Activated T-cell treated with anti-CD3 and anti-CD28 coated beads for 48 hours (primary cell): ENCODE data around the gene FGF3.

ENCODE experiments used
- DNase-seq: peaks from one replicate; pipeline ENCODE4 v3.0.0-alpha.2; 2020; ENCODE audit warnings: low read depth

The FGF3 gene

DNA sequence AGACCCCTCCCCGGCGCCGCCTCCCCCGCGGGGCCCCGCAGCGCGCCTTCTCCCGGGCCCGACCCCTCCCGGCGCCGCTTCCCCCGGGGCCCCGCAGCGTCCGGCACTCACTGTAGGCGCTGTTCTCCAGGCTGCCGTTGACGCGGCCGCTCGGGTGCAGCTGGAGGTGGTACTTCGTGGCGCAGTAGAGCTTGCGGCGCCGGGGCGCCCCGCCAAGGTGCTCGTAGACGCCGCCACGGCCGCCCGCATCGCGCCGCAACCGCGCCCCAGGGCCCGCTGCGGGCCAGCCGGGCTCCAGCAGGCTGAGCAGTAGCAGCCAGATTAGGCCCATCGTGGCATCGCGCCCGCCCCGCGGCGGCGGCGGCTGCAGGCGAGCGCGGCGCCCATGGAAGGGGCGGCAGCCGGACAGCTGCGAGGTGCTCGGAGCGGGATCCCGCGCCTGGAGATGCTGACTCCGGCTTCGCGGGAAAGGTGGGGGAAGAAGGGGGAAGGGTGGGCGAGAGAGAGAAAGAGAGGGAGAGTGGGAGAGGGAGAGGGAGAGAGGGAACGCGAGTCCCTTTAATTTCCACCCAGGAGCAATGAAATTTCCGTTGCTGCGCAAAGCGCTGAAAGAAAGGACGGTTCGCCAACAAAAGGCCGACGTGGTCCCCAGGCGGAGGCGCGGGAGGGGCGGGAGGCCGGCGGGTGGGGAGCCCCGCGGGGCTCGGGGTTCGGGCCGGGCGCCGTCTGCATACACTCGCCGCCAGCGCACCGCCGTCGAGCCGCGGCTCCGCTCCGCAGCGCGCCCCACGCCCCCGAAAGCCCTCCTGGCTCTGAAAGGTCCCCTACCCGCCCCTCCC is at the start of gene FGF3:
Gene FGF3 (minus strand): TSS at position 814 of the 839 bp plus-strand sequence. CDS start 483 bp downstream, at position 331.
- no peak for DNase-seq

DNA sequence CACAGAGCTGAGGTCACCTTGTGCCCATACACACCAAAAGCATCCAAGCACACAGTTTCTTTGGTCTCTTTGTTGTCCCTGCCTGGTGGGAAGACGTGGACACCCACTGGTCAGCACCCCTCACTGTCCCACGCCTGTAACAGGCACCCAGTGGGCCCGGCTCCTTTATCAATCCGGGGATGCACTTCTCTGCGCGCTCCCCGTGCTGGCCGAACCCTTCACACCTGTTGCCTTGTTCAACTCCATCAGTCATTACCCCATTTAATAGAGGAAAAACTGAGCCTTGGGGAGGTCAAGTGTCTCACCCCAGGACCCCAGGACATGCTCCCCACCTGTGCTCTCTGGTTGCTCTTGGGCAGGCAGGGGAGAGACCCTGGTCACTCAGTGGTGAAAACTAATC is 49.7 kb upstream of the FGF3 start:
- DNase-seq = no peak

DNA sequence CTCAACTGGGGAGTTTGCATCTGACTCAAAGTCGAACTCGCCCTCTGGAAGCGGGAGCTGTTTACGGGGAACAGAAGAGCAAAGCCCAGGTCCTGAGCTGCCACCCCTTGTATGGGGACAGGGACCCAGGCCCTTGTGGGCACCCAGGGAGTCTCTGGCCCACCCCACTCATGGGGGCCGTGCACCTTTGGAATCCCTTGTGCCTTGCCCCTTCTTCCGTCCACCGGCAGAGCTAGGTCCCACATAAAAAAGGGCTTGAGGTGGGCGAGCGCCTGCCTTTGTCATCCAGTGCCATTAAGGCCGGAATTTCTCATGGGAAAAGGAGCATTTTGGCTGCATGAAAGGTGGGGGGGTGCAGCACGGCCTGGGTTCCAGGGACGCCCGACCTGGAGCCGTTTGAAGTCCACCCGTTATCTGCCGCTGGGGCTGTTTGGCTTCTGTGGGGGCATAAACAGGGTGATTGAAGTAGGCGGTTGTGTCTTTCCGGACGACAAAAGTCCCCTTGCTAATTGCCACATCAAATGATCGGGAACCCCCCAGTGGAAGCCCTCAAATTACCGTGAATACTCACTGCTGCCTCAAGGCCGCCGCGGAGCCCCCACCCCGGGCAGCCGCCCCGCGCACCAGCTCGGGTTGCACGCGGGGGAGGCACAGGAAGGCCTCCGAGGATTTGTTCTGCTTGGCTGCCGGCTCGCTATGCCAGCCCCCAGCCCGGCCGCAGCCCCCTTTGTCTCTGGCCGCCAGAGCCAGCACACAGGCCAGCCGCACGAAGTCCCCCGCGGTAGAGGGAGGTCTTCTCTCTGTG is 49.0 kb upstream of the FGF3 start:
- DNase-seq = no peak

DNA sequence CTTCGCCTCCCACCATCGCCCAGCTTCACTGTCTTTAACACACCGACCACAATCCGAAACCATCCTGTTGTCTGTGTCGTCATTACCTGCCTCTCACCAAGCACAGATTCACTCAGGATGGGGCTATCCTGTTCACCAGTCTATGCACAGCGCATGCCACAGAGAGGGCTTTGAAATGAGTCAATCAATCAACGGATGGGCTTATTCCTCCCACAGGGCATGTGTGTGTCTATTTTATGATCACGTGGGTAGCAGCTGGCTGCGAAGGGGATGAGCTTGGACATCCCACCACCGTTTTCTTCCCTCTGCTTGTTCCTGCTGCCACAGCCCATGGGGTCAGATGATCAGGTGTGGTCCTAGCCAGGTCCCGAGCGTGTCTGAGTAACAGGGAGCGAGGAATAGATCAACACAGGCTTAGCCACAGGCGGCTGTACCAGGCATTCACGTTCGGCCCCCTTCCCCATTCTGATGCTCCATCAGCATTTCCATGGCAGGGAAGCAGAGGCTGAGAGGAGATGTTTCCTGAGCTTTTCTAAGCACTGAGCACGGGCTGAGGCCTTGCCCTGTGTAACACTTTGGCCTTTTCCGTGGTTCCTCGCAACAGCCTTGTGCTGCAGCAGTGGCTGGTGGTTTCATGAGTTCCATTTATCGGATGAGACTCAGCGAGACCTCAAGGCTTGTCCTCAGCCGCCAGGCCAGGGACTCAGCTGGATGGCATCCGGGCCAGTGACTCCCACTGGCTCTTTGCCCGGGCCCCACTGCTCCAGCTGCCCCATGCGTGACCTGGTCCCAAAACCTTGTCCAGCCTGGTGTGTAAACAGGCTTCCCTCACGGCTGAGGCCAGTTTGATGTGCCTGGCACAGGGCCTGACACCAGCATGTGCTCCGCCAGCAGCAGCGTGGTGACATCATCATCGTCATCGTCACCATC is 48.1 kb upstream of the FGF3 start:
- no peak for DNase-seq

DNA sequence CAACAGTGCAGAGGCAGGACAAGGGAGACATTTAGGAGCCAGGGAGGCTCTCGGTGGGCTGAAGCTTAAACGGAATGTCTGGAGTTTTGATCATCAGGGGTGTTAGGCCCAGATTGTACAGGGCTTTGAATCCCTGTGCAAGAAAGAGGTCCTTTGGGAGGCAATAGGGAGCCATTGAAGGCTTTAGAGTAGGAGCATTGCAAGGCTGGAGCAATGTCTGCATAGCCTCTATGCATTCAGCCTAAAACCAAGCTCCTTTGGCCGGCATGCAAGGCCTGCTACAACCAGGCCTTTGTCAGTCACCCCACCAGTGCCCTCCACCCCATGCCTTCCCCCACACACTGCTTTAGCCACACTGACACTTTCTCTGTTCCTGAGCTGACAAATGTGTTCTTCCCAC is 47.4 kb upstream of the FGF3 start:
- no peak for DNase-seq

DNA sequence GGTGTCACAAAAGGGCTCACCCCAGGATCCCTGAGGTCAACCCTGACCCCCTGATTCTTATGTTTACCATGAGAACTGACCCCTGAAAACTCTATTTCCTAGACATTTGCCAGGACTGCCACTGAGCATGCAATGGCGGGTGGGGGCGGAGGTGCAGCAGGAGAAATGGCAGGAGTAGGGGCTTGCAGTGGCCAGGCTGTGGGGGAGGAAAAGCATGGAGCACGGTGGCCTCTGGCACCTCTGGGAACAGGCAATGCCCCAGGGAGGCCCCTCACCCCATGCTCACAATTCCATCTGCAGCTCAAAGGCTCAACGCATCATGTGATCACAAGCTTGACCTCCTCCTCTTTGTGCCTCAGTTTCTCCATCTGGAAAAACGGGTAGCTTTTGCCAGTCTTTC is 46.5 kb upstream of the FGF3 start:
- no peak for DNase-seq

DNA sequence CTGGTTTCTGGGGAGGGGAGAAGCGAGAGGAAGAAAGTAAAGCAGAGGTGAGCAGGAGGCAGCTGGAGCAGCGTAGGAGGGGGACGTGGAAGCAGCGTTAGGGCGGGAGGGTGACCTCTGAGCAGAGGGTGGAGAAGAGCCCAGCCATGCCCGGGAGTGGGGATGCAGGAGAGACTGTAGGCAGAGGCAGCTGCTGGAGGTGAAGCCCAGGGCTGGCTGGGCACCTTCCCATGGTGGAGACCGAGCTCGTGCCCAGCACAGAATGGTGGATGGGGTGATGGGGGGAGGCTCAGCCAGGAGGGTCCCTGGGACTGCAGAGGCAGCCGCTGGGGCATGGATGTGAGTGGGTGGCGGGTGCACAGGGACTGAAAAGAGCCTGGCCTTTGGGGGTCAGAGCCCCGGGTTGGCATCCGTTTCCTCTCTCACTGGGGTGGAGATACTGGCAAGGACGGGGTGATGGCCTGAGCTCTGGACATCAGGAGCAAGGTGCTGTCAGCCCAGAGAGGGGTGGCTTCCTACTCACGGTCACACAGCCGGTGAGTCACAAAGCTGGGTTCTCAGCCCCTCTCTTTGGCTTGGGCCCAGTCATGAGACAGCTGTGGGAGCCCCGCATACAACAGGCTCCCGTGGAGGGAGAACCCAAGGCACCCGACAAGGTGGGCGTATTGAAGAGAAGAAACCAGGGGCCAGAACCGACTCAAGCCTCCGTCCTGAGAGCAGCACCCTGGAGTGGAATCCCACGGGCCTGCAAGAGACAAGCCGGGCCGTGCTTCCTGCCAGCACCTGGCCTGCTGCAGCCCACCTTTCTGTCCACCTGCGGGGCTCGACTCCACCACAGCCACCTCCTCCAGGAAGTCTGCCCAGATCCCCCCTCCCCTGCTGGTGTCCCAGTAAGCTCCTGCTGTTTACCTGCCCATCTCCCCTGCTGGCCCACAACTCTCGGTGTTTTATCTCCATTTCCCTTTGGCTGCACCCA is 45.8 kb upstream of the FGF3 start:
- DNase-seq = no peak

DNA sequence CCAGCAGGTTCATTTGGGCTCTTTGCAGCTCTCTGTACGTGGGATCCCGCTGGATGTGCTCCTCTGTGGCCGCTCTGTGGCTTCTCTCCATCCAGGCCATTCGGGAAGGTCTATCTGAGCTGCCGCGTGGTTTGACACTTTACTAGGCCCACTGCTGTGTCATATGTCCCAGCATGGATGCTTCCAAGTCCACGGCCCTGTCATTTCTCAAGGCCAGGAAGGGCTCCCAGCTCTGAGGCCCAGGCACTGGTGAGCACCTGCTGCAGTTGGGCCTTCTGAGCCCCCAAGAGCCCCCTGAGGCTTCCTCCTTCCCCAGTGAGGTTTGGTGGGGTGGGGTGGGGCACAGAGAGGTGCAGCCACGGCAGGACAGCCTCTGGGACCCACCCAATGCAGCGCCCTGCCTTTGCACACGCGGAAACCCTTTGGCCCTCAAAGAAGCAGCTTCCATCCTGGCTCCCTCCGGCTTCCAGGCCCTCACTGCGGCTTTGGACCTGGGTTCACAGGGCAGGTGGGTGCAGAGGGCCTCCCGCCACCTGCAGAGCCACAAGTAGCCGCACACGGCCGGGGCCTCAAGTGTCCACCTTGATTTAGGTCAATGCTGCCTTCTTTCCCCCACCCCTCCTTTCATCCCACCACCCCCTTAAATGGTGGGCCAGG is 44.5 kb upstream of the FGF3 start:
- DNase-seq = no peak

DNA sequence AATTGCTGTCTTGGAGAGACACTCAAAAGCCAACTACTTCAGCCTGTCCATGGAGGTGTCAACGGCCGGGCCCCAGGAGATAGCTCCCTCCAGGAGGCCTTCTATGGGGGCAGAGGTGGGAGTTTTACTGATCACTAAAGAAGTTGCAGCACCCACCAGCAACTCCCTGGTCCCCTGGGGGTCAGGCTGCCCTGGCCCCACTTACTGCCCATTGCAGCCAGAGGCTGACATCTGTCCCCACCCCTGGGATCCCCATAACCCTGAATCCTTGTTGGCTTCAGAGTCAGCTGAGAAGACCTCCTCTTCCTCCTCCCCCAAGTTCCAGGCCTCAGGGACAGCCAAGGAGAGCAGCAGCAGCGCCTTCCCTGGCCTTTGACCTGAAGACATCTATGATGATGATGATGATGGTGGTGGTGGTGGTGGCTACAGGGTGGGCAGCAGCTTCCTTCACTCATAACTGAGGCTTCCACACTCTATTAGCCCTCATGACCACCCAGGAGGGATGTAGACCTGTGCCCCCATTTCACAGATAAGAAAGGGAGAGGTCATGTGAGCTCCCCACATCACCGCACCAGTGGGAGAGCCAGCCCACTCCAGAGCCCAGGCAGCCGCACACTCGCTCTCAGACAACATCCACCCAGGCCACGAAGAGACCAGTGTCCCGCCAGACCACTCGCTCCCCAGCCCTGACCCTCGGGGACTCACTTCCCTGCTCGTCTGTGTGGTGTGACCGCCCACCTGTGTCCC is 43.8 kb upstream of the FGF3 start:
- no peak for DNase-seq

DNA sequence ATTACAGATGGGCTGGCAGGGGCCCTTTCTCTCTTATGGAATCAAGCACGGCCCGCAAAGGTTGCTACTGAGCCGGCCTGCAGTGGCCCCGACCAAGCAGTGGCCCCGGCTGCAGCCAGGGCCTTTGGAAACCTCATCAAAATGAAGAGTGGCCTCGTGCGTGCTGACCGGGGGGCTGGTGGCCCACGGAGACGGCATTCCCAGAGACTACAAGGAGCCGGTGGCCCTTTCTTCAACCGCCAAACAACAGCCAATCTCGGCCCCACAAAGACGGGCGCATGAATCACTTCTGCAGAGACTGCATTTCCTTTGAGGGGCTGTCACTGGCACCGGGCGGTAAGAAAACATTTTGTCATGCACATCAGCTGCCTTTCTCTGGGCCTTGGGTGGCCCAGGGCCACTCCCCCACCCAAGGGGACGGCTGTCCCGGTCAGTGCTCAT is 43.1 kb upstream of the FGF3 start:
- no peak for DNase-seq

DNA sequence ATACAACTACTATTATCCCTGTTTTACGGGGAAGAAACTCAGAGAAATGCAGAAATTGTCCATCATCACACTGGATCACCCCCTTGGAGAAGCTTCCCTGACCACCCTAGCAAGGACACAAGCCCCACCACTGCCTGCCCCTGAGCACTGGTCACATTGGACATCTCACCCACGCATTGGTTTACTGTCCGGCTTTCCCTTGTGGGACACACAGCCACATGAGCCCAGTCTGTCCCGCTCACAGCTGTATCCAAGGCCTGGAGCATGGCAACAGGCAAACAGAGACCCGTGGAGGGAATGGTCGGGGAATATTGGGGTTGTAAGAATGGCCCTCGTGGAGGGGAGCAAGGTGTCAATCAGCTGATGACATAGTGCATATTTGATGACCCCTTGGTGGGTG is 42.7 kb upstream of the FGF3 start:
- DNase-seq = no peak

DNA sequence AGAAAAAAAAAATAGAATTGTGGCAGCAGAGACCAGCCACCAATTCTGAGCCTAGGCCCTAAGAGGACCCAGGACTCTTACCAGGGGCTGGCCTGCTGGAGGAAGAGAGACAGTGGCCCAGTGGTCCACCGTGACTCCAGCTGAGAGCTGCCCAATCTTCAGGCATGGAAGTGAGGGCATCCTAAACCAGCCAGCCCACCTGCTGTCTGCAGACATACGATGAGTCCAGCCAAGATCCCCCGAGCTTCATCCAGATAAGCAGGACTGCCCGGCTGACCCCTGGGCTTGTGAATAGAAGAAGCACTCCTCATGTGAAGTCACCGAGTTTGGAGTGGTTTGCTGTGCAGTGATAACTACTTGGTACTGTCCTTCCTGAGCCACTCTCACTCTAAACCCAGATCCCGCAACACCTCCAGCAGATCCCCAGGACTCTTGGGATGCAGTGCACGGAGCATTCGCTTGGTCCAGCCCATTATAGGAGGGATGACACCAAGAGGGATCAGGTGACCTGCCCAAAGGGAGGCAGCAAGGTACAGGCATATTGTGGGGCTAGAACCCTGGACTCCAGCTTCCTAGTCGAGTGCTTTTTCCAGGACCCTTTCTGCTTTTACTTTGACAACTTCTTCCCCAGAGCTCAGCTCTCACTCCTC is 41.7 kb upstream of the FGF3 start:
- no peak for DNase-seq

DNA sequence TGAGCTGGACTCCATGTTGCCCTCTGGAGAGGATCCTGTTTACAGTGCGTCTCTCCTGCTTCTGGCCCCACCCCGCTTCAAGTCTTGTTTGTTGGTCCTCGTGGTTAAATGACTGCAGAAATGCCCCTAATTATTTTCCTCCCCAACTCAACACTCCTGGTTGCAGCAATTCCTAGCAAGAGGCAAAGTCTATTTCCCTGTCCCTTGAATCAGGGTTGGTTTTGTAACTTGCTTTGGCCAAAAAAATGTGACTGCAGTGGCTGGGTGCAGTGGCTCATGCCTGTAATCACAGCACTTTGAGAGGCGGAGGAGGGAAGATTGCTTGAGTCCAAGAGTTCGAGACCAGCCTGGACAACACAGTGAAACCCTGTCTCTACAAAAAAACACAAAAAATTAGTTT is 41.0 kb upstream of the FGF3 start:
- no peak for DNase-seq

DNA sequence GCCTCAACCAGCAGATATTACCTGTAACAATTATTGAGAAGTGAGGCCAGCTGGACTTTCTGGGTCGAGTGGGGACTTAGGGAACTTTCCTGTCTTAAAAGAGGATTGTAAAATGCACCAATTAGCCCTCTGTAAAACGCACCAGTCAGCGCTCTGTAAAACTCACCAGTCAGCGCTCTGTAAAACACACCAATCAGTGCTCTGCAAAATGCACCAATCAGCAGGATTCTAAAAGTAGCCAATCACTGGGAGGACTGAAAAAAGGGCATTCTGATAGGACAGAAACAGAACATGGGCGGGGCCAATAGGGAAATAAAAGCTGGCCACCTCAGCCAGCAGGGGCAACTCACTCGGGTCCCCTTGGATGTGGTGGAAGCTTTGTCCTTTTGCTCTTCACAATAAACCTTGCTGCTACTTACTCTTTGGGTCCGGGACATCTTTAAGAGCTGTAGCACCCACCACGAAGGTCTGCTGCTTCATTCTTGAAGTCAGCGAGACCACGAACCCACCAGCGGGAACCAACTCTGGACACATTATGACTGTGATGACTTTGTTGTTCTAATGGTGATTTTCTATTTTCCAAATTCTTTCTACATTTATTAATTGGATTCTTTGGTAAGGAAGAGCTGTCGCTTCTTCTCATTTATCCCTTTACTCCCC is 40.2 kb upstream of the FGF3 start:
- DNase-seq = no peak

DNA sequence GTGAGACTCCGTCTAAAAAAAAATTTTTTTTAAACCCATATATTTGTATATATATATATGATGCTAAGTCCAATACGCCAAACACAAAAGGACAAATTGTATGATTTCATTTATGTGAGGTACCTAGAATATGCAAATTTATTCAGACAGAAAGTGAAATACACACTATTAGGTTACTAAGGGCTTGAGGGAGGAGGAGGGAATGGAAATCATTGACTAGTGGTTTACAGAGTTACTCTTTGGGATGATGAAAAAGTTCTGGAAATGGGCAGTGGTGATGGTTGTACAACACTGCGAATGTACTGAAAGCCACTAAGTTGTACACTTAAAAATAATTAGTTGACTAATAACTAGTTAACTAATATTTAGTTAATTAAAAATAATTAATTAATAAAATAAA is 36.2 kb upstream of the FGF3 start:
- DNase-seq = no peak

DNA sequence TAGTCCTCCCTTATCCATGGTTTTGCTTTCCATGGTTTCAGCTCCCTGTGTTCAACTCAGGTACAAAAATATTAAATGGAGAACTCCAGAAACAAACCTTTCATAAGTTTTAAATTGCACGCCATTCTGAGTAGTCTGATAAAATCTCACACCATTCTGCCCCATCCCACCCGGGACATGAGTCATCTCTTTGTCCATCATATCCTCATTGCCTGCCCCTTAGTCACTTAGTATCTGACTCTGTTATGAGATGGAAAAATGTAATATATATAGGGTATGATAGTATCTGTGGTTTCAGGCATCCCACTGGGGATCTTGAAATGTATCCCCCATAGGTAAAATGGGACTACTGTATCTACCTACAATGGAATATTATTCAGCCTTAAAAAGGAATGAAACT is 35.5 kb upstream of the FGF3 start:
- DNase-seq = no peak

DNA sequence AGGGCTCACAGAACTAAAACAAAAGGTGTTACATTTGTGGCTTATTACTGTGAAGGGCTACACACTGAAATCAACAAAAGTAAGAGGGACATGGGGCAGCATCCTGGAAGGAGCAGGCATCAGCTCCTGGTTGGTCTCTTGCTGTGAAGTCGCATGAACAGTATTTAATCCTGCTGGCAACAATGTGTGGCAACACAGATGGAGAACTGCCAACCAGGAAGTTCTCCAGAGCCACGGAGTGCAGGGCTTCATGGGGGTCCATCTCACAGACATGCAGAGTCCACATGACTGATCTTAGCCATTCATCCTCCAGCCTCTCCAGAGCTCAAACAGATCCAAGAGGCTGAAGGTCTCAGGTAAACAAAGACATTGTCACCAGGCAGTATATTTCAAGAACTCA is 32.8 kb upstream of the FGF3 start:
- no peak for DNase-seq

DNA sequence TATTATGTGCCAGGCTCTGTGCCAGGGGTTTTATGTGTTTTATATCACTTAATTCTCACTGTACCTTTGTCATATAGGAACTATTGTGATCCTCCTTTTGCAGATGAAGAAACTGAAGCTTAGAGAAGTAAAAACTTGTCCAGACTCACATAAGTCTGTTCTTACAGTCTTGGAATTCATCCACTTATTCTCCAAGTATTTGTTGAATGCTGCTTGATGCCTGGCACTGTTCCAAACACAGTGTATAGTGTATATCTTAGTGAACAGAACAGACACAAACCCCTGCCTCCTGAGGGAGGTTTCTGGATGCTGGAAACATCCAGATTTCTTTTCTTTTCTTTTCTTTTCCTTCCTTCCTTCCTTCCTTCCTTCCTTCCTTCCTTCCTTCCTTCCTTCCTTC is 29.0 kb upstream of the FGF3 start:
- no peak for DNase-seq

DNA sequence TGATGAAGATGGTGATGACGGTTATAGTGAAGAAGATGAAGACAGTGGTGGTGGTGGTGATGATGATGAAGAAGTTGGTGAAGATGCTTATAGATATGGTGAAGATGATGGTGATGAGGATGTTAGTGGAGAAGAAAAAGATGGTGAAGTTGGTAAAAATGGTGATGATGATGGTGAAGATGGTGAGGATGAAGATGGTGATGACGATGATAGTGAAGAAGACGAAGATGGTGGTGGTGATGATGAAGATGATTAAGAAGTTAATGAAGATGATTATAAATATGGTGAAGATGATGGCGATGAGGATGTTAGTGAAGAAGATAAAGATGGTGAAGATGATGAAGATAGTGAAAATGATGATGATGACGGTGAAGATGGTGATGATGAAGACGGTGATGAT is 25.2 kb upstream of the FGF3 start:
- DNase-seq = no peak
